Activated CD4-positive, alpha-beta T cell treated with anti-CD3 and anti-CD28 coated beads, Interleukin-2, amount 50 U/mL, for 24 hours (primary cell): ENCODE data around the gene PPM1A.

Source experiments
- DNase-seq, 2 donors: peaks; one replicate each; pipeline ENCODE4 v3.0.0-alpha.2; 2020; ENCODE audit warnings: low read depth in 1 of 2, low spot score in 1 of 2

The PPM1A gene

DNA sequence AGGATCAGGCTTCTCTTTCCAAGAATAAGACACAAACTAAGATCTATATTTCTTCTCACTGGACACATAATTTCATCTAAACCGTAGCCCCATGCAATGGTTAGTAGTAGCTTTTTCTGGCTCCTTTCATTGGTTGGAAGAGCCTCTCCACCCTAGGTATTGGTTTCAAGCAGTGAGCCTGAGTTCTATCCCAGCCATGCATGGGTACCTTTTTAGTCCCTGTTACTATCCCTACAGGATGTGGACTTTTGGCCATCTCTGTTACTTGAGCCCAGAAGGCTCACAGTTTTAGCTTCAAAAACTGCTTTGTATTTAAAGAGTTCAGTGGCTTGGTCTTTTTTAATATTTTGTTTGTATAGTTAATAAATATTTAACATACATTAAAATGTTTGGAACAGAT lies 16.1 kb downstream of the PPM1A start:
- no peak for DNase-seq

DNA sequence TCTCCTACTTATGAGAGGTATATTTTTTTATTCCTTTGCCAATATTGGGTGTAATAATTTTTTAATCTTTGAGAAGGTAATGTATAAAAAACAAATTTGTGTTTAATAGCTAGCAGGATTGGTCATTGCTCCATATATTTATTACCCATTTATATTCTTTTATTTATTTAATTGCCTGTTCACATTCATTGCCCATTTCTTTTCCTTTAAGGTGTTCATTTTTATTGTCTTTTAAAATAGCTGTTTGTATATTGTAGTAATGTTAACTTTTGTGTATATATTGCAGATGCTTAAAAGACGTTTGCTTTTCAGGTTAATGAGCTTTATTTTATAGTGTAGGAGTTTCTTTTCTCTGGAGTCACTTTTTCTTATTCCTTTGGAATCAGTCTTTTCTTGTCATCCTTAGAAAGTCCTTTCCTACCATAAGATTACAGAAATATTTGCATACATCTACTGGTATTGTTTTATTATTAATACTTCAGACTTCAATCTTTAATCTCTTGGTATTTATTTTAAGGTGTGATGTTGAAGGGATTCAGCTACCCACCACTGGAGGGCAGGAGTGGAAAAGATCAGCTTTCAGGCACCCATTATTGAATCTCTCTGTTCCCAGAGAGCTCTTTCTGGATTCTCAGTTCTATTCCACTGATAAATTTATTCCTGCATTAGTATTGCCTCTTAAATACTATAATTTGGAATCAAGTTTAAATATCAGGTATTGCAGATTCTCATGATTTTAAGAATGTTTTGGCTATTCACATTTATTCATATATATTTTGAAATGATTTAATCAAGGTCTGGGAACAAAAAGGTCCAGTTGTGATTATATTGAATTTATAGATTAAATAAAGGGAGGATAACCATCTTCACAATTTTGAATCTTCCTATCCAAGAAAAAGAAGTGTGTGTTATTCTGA lies 17.3 kb downstream of the PPM1A start:
- DNase-seq = no peak

DNA sequence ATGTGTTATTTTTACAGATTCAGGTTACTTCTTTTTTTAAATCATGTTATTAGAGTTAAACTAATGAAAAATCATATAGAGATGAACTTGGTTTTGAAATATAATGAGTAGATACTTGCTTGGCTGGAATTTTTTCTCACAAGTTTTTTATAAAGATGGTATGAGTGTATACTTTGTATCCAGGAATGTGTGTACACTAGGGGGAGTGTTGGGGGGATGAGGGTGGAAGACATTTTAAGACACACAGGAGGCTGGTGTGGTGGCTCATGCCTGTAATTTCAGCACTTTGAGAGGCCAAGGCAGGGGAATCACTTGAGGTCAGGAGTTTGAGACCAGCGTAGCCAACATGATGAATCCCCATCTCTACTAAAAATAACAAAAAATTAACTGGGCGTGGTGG lies 23.2 kb downstream of the PPM1A start:
- DNase-seq = no peak

DNA sequence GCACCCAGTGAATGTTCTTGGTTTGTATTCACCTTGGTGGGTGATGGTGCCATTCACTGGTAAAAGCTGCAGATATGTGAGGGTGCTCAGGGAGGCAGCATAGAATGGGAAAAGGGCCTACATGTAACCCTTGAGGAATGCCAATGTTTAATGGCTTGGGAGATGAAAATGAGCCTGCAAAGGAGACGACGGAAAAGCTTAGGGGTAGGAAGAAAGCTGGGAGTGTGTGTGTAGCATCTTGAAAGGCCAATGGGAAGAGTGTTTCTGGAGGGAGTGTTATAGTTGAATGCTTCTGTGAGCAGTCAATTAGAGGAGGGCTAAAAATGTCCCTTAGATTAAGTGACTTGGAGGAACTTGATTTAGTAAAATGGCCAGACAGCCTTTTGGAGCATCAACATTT lies 24.9 kb downstream of the PPM1A start:
- DNase-seq = no peak

DNA sequence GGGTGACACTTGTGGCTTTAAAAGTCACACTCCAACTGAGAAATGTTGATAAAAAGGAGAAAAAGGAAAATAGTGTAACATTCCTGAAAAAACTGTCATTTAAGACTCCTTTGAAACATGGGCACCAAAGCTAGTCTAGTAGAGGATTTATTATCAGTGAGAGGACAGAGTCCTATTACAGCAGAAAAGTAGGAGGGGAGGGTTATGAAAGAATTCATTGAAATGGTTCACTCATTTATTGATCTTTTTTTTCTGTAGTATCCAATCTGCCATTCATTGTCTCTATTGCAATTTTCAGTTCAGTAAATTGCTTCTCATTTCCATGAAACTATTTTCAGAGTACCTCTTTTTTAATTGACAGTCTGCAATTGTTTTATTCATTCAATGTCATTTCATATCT lies 25.4 kb downstream of the PPM1A start:
- no peak for DNase-seq

DNA sequence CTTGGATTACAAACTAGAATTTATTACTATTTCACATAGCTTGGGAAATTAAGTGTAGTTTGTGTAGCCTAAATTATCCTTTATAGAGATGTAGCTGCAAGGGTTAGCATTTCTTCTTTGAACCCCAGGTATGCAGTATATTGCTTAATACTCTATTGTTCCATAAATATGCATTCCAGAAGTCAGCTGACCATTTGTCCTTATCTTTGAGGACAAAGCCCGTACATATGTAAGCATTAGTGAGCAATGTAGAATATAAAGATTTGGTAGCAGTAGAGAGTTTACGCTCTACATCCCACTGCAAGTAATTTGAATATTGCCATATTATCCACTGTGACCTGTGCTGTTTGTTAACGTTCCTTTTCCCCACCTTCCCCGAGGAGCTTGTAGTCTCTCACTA lies 26.9 kb downstream of the PPM1A start:
- DNase-seq = no peak

DNA sequence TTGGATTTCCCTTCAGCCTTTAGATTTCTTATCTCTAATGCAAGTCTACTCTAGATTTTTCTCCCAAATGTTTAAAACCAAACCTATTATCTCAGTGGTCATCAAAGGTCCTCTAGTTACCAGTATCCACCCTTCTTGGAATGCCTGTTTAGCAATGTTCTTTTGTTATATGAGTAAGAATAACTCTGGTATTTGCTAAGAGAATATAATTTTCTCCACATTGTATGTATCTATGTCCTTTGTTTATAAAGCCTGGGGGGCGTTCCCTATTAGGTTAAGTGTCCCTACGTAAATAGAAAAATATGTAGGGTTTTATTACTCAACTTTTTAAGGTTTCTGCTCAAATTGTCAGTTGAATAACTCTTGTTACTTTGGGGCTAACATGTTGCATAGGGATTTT lies 27.3 kb downstream of the PPM1A start:
- no peak for DNase-seq

DNA sequence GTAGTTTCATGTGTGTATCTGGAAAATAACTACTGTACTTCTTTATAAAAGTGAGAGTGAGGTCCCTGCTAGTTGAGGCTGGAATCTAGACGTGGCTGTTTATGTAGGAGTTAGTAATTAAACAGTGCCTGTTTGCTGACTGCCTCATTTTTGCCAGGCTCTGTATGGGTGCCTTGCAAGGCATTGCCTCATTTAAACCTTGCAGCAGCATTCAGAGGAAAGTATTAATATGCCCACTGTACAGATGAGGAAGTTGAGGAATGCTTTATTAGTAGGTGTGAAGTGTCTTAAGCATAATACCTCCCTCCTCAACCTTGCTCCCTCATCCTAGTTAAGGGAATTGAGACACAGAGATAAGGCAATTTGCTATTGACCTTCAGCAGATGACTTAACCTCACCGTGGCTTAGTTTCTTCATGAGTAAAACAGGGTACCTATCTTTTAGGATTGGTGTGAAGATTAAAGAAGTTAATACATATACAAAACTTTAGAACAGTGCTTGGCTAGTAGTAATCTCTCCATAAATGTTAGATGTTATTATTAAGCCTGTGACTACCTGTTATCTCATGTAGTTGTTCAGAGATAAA lies 28.7 kb downstream of the PPM1A start:
- DNase-seq = no peak

DNA sequence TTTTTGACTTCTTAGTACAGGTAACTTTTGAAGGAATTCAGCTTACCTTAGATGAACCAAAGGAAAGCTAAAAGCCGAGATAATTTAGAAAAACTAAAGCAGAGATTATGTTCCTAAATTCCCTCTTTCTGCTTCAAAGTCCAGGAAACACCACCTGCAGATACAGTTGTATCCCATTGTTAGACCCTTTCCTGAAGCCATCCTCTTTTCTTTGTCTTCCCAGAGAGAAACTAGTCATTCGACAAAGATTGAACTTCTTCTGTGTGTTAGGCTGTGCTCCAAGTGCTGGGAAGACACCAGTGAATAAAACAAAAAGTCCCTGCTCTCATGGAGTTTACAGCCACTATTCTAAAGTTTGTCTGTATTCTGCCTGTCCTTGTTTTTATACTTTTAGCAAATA lies 29.3 kb downstream of the PPM1A start:
- DNase-seq = no peak

DNA sequence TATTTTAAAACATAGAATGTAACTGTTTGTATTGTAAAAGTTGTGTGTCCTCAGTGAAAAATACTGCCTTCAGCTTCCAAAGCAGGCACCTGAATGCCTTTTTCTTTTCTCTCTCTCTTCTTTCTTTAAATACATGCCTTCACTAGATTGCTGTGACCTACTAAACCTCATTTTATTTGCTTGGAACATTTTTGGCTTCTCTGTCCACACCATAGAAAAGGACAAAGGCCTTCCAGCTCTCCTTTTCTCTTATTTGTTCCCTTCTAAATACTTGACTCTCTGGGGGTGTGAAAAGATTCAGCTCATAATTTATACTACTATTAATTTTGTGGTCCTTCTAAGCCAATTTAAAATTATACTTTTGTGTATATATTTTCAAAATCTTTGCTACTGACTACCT lies 38.4 kb downstream of the PPM1A start:
- DNase-seq = no peak

DNA sequence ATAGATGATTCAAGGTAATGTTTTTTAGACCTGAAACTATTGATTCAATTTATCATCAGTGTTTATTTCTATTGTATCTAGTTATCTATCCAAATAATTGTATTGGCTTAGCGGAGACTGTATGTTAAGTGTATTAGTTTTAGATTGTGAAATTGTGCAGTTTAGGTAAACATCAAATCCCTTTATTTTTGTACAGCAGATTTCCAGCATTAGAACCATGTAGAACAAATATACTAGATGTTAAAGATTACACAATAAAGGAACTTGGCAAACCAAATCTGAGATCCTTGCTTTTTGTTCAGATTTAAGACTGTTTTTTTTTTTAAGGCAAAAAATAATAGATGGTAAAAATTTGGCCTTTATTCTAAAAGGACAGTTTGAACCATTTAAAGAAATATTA lies 39.3 kb downstream of the PPM1A start:
- no peak for DNase-seq

DNA sequence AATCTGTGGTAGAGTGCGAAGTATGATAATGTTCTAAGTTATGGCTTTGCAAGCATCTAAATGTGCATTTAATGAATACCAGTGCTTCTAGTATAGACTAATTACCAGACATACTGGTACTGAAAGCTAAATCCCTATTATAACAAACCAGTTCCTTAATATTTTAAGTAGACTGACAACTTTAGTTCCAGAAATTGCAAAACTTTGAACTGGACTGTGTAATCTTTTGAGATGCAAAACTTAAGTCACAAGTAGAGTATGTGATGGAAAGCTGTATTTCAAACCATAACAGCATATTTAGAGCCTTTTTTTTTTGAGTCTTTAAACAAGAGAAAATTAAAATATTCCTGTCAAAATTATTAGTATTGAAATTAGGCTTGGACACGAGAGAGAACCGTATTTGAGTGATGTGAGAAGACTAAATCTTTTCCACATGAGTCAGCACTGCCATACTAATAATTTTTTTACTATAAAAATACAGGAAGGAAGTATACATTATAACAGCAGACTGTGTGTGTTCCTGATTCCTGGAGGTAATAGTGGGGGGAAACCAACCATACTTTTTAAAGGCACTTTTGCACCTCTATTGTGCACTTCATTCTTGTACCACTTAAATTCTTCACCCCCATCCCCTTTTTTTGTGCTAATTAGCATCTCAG lies 45.5 kb downstream of the PPM1A start:
- DNase-seq = no peak

DNA sequence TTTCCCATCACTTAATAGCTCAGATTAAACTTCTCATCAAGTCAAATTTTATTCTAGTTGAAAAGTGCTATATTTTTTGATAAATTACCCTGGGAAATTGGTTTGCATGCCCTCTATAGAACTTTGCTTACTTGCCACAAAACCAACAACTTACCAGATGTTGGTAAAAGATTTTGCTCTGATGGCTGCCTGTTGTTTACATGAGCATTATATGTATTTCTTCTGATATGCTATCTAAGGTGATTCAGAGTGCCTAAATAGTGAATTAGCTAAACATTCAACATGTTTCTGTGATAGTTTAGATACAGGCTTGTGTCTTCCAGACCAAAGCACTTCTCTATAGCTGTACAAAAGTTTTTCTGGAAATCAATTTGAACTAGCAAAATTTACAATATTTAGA lies 51.0 kb downstream of the PPM1A start:
- DNase-seq = no peak

DNA sequence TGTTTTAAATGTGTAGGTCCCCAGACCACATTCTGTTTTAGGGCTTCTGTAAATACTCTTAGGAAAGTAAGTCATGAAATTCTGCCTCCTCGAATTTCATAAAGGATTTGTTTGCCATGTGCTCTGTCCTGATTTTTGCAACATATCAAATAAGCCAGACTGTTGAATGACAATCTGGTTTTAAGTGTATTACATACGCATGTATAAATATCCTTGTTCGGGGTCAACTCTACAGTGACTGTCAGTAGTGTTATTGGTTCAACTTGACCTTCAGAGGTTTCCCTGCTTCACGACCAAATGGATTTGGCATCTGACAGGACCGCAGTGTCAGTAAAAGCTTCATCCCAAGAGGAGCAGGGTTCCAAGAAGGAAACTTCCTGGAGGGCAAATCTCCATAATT lies 52.7 kb downstream of the PPM1A start:
- no peak for DNase-seq

DNA sequence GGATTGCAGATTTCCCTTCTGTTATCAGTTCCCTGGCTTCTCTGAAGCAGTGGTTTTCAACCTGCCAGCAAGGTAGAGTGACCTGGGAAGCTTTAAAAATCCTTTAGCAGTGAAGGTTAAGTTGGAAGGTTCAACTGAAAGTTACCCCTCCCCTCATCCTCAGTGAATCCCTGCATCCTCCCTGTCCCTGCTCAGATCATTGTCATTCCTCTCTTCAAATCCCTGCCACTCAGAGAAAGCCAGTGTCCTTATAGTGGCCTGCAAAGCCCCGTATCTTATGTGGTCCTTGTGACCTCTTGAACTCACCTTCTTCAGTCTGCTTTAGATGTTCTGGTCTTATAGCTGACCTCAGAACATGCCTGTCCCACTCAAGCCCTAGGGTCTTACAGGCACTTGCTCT lies 53.6 kb downstream of the PPM1A start:
- DNase-seq = no peak

DNA sequence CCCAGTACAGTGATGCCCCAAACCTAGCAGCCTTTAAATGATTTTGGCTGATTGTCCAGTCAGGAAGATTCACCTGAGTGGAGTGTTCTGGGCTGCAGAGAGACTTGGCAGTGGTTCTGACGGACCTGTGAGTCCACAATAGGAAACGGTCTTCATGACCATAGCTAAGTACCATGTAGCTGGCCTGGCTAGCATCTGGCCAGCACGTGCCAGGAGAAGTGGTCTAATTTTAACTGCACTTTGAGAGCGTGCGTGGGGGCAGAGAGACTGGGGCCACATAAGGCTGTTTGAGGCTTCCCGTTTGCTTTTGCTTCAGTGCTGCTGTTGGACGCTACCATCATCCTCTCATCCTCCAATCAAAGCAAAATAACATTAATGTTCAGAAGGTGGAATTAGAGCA lies 54.7 kb downstream of the PPM1A start:
- no peak for DNase-seq

DNA sequence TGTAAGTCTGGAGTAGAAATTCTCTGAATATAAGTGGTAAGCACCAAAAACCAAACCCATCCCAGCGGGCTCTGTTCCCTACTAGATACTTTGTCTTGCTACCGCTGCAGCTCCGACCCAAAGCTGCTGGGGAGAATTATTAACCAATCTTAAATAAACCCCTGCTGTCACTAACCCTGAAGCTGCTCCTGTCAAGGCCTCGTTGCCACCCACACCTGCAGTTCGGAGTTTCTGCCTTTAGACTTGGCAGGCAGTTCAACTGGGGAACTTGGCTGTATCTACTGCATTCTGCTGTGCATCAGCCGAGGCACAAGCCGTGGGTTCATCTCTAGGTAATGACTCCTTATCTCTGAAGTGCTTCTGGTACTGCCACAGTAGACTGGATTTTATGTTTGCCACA lies 55.5 kb downstream of the PPM1A start:
- no peak for DNase-seq

DNA sequence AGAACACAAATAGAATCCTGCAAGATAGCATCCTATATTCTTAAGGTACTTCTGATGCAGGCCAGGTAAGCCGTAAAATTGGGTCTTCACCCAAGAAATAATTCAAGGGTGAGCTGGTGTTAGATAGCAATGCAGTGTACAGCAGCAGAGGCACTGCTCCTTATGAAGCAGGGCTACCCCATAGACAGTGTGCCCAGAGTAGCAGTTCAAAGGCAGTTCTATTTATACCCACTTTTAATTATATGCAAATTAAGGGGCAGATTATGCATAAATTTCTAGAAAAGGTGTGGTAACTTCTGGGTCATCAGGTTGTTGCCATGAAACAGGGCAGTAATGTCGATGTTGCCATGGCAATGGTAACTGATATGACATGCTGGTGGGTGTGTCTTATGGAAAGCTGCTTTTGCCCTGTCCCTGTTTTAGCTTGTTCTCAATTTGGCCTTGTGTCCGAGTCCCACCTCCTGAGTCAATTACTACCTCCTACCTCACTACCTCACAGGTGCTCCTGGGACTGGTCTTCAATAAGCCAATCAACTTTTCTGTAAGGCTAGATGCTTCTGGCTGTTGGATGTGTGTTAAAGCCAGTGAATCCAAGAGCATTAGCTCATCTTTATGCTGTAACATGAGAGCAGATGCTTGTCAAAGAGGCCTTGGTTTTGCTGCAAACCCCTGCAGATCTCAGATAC lies 61.0 kb downstream of the PPM1A start:
- no peak for DNase-seq

DNA sequence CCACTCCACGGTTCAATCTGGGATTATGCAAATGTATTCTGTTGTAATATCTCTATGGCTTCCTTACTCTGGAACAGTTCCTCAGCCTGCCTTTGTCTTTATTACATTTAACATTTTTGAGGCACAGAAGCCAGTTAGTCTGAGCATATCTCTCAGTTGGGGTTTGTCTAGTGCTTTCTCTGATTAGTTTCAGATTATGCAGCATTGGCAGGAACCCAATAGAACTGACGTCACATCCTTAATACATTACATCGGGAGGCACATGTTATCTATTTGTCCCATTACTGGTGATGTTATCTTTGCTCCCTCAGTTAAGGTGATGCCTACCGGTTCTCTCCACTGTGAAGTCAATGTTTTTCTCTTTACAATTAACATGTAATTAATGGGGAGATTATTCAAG lies 62.4 kb downstream of the PPM1A start:
- no peak for DNase-seq

DNA sequence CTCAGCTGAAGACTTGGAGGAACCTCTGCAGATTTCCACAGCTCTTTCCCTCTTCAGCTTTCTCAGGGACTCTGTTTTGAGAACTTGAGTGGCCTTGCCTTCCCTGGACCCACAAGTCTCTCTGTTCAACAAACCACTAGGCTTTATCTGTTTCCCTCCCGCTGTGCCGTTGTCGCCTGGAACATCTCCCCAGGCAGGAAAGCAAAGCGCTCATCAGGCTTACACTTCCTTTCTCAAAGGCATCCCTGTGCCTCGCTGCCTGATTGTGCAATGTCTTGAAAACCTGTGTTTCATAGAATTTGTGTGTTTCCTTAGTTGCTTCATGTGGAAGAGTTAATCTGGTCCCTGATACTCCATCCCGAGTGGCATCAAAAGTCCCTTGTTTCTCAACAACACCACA lies 64.1 kb downstream of the PPM1A start:
- DNase-seq = no peak

DNA sequence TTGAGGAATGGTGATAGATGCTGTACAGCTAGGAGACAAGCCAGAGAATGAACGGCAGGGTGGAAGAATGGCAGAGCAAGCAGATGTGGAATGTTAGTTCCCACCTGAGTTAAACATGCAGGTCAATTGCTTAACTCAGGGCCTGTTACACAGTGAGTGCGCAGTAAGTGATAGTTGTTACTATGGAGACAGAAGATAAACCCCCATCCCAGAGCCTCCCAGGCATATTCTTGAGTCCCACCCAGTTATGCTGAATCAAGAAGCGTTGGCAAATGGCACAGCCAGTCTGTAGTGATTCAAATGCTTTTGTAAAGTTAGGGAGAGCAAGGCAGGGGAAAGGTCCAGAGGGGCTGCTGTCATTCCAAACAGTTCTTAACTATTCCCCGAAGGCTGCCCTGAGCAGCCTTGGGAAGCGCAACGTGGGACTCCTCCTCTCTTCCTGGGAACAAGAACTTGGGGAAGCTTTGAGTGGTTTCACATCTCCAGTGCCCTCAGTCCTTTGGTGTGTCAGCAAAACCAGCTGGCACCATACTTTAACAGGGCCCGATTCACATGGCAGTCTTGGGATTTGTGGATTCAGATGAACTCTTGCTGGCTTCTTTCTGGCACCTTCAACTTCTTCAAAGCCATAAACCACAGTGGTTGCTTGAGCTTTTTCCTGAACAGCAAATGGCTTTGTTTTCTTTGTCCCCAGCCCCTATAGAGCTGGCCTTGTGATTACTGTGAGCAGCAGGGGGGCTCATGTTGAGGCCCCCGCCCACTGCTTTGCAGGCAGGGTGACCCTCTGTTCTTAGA lies 66.4 kb downstream of the PPM1A start:
- DNase-seq = no peak
